Airway epithelial cell (primary cell): ENCODE results near the gene SYNPO. TPM values are rescaled to one million over a fixed set of nuclear protein-coding genes. Genes with fewer than 3 reads are reported as not detected.

Experiments used
- total RNA-seq: library from RNA; depleted of rRNA; stranded (reverse); fragments of >200 nt; gene quantifications from 2 replicates; pipeline ENCODE4 v1.2.3, GENCODE V29; 2015

Gene SYNPO
- 7.3 and 8.6 TPM in 2 replicates for total RNA-seq

GRCh38 chr5:150640311-150641005 lies at the start of gene SYNPO:
SYNPO (plus strand) TSS chr5:150640660; CDS start chr5:150648276, 7,616 bp downstream.

GRCh38 chr5:150661086-150661485 lies 20.6 kb downstream of the SYNPO start, which contains the start of gene MYOZ3:
MYOZ3 (plus strand) TSS chr5:150661251; CDS start chr5:150662942, 1,691 bp downstream.

GRCh38 chr5:150700594-150701377 lies 60.3 kb downstream of the SYNPO start, which contains the start of gene RBM22:
RBM22 (minus strand) TSS chr5:150701062; CDS start chr5:150700985, 77 bp downstream.

Other genes with a start within 250 kb of the SYNPO start
- 7.5 and 9.1 TPM in 2 replicates for gene CD74, start 227.8 kb upstream of the SYNPO start, total RNA-seq
- 3,217 and 4,159 TPM in 2 replicates for gene RPS14, start 190.9 kb upstream of the SYNPO start, total RNA-seq
- 129 and 169 TPM in 2 replicates for gene NDST1, start 132.5 kb upstream of the SYNPO start, total RNA-seq
- gene MYOZ3, start 20.6 kb downstream of the SYNPO start, total RNA-seq = not detected in 2 replicates
- gene RBM22, start 60.4 kb downstream of the SYNPO start, total RNA-seq = 22.8 and 33.4 TPM in 2 replicates
- gene DCTN4, start 118.4 kb downstream of the SYNPO start, total RNA-seq = 25.8 and 32.9 TPM in 2 replicates
- gene SMIM3, start 138.1 kb downstream of the SYNPO start, total RNA-seq = 12.4 and 15.4 TPM in 2 replicates
- gene IRGM, start 205.9 kb downstream of the SYNPO start, total RNA-seq = not detected in 2 replicates